Neural cell (in vitro differentiated cells): ENCODE measurements around the gene PEX11A.

Experiments used
- CTCF ChIP-seq: fragments of 450-650 bp; IDR thresholded peaks from 2 replicates; pipeline ENCODE4 v1.5.1; 2014; ENCODE audit warnings: antibody characterized with exemption, mild to moderate bottlenecking, moderate library complexity; ENCODE audit not compliant: poor library complexity, severe bottlenecking
- EP300 ChIP-seq: fragments of 450-650 bp; conservative IDR thresholded peaks from 2 replicates; pipeline ENCODE4 v1.6.1; 2014; ENCODE audit warnings: antibody characterized with exemption, mild to moderate bottlenecking, moderate library complexity; ENCODE audit not compliant: poor library complexity, severe bottlenecking
- EZH2 ChIP-seq: fragments of 200-600, 300-800 bp; shearing (Covaris generic), sonication (generic); IDR thresholded peaks from 2 replicates; pipeline ENCODE4 v1.6.1; 2014; ENCODE audit warnings: antibody characterized with exemption, low read length, borderline replicate concordance, mild to moderate bottlenecking; ENCODE audit not compliant: insufficient read depth, poor library complexity, severe bottlenecking
- MXI1 ChIP-seq: fragments of 450-650 bp; conservative IDR thresholded peaks from 2 replicates; pipeline ENCODE4 v1.6.1; 2014; ENCODE audit warnings: antibody characterized with exemption, mild to moderate bottlenecking; ENCODE audit not compliant: poor library complexity, severe bottlenecking
- POLR2AphosphoS5 ChIP-seq: IDR thresholded peaks from 2 replicates; pipeline ENCODE4 v1.6.1; 2012
- RAD21 ChIP-seq: fragments of 450-650 bp; conservative IDR thresholded peaks from 2 replicates; pipeline ENCODE4 v1.6.1; 2014; ENCODE audit warnings: antibody characterized with exemption, mild to moderate bottlenecking, moderate library complexity
- SMC3 ChIP-seq: fragments of 450-650 bp; conservative IDR thresholded peaks from 2 replicates; pipeline ENCODE4 v1.6.1; 2014; ENCODE audit warnings: antibody characterized with exemption, mild to moderate bottlenecking, moderate library complexity; ENCODE audit not compliant: poor library complexity
- TAF1 ChIP-seq: IDR thresholded peaks from 2 replicates; pipeline ENCODE4 v1.6.1; 2012; ENCODE audit warnings: low read depth
- TF ChIP-seq, protein P1 (sequence below): IDR thresholded peaks from 2 replicates; pipeline ENCODE4 v1.6.1; 2012; ENCODE audit warnings: borderline replicate concordance

- TF ChIP-seq CTCF (no peak), POLR2AphosphoS5 (no peak), TAF1 (no peak), EZH2 (no peak), SMC3 (no peak), EP300 (no peak), RAD21 (no peak), MXI1 (no peak)
- TF ChIP-seq, protein P1, sequence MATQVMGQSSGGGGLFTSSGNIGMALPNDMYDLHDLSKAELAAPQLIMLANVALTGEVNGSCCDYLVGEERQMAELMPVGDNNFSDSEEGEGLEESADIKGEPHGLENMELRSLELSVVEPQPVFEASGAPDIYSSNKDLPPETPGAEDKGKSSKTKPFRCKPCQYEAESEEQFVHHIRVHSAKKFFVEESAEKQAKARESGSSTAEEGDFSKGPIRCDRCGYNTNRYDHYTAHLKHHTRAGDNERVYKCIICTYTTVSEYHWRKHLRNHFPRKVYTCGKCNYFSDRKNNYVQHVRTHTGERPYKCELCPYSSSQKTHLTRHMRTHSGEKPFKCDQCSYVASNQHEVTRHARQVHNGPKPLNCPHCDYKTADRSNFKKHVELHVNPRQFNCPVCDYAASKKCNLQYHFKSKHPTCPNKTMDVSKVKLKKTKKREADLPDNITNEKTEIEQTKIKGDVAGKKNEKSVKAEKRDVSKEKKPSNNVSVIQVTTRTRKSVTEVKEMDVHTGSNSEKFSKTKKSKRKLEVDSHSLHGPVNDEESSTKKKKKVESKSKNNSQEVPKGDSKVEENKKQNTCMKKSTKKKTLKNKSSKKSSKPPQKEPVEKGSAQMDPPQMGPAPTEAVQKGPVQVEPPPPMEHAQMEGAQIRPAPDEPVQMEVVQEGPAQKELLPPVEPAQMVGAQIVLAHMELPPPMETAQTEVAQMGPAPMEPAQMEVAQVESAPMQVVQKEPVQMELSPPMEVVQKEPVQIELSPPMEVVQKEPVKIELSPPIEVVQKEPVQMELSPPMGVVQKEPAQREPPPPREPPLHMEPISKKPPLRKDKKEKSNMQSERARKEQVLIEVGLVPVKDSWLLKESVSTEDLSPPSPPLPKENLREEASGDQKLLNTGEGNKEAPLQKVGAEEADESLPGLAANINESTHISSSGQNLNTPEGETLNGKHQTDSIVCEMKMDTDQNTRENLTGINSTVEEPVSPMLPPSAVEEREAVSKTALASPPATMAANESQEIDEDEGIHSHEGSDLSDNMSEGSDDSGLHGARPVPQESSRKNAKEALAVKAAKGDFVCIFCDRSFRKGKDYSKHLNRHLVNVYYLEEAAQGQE = no peak
These were observed 18.9 kb downstream of the PEX11A start for GRCh38 chr15:89671687-89672086.
